GM23248 (cell line): Measurements from ENCODE around the gene FUT7.

Experiments
- EZH2 ChIP-seq: fragments of 200-600 bp; sonication (generic); IDR thresholded peaks from 2 replicates; pipeline ENCODE4 v1.6.1; 2018; ENCODE audit warnings: antibody characterized with exemption, mild to moderate bottlenecking; ENCODE audit not compliant: insufficient read depth, poor library complexity, severe bottlenecking
- EZH2phosphoT487 ChIP-seq: fragments of 200-600 bp; sonication (generic); IDR thresholded peaks from 2 replicates; pipeline ENCODE4 v1.6.1; 2018; ENCODE audit warnings: antibody characterized with exemption, moderate library complexity, mild to moderate bottlenecking, low read depth; ENCODE audit not compliant: insufficient read depth

- TF ChIP-seq EZH2, result no peak
- TF ChIP-seq EZH2phosphoT487, result no peak
Measured at GRCh38 chr9:137034039-137034708, 2.3 kb upstream of the FUT7 start.
